Keratinocyte (primary cell): Measurements from ENCODE around the gene HDAC9. TPM values are rescaled to one million over a fixed set of nuclear protein-coding genes. Genes with fewer than 3 reads are reported as not detected.

Experiments
- DNase-seq: peaks from one replicate; pipeline ENCODE4 v3.0.0-alpha.2; 2011; ENCODE audit warnings: low read depth, missing footprints, low spot score
- FAIRE-seq: peaks from 2 replicates; lab custom pipeline; 2011; peaks lifted over from hg19 to GRCh38; lab: Jason Lieb, UNC
- H2AFZ ChIP-seq: 2 replicates; pipeline ENCODE4 v1.6.0; 2012; ENCODE audit warnings: low read length, control low read depth, inconsistent platforms; ENCODE audit not compliant: control insufficient read depth
- H3K27ac ChIP-seq: 2 replicates; pipeline ENCODE4 v1.5.1; 2011; ENCODE audit warnings: low read length; ENCODE audit not compliant: control insufficient read depth, insufficient read depth
- H3K27me3 ChIP-seq: 3 replicates; pipeline ENCODE4 v1.6.0; 2011; ENCODE audit warnings: low read length; ENCODE audit not compliant: control insufficient read depth, insufficient read depth; ENCODE audit errors: extremely low read depth
- H3K36me3 ChIP-seq, 2 experiments: 2 replicates in 1 of 2; 3 replicates in 1 of 2; pipeline ENCODE4 v1.5.1; 2011; ENCODE audit warnings: low read length in 2 of 2, mild to moderate bottlenecking in 1 of 2; ENCODE audit not compliant: control insufficient read depth in 2 of 2, insufficient read depth in 2 of 2; ENCODE audit errors: extremely low read depth in 1 of 2
- H3K4me1 ChIP-seq: 3 replicates; pipeline ENCODE4 v1.5.1; 2011; ENCODE audit warnings: low read length; ENCODE audit not compliant: control insufficient read depth, insufficient read depth; ENCODE audit errors: extremely low read depth
- H3K4me2 ChIP-seq: 3 replicates; pipeline ENCODE4 v1.6.0; 2011; ENCODE audit warnings: low read depth, low read length; ENCODE audit not compliant: control insufficient read depth, insufficient read depth; ENCODE audit errors: extremely low read depth
- H3K4me3 ChIP-seq, 3 experiments: fragments of 200-600 bp in 1 of 3; sonication (generic) in 1 of 3; 2 replicates in 2 of 3; 3 replicates in 1 of 3; pipeline ENCODE4 v1.5.1; 2011 to 2016; ENCODE audit warnings: low read length in 3 of 3, mild to moderate bottlenecking in 3 of 3, control low read depth in 2 of 3, inconsistent platforms in 1 of 3, low read depth in 1 of 3, mixed read lengths in 1 of 3, mixed run types in 1 of 3, moderate library complexity in 1 of 3; ENCODE audit not compliant: control insufficient read depth in 2 of 3, insufficient read depth in 2 of 3; ENCODE audit errors: extremely low read depth in 1 of 3
- H3K79me2 ChIP-seq: 2 replicates; pipeline ENCODE4 v1.6.0; 2012; ENCODE audit warnings: low read length; ENCODE audit not compliant: control insufficient read depth, insufficient read depth
- H3K9ac ChIP-seq: 3 replicates; pipeline ENCODE4 v1.6.0; 2011; ENCODE audit warnings: low read length; ENCODE audit not compliant: control insufficient read depth, insufficient read depth; ENCODE audit errors: extremely low read depth
- H3K9me1 ChIP-seq: 3 replicates; pipeline ENCODE4 v1.6.0; 2011; ENCODE audit warnings: low read length; ENCODE audit not compliant: control insufficient read depth, insufficient read depth; ENCODE audit errors: extremely low read depth
- H3K9me3 ChIP-seq: 2 replicates; pipeline ENCODE4 v1.5.1; 2012; ENCODE audit warnings: low read depth, low read length; ENCODE audit not compliant: control insufficient read depth
- H4K20me1 ChIP-seq: 3 replicates; pipeline ENCODE4 v1.6.0; 2011; ENCODE audit warnings: low read length; ENCODE audit not compliant: control insufficient read depth, insufficient read depth; ENCODE audit errors: extremely low read depth
- CTCF ChIP-seq, 3 experiments: IDR thresholded peaks in 1 of 3; conservative IDR thresholded peaks in 1 of 3; optimal IDR thresholded peaks in 1 of 3; 2 replicates in 2 of 3; 3 replicates in 1 of 3; pipeline versions ENCODE3 to v1.5.1; 2011; ENCODE audit warnings: low read length in 3 of 3, mild to moderate bottlenecking in 3 of 3, moderate library complexity in 2 of 3, control low read depth in 1 of 3, inconsistent platforms in 1 of 3; ENCODE audit not compliant: insufficient read depth in 2 of 3; ENCODE audit errors: extremely low read depth in 1 of 3
- EZH2 ChIP-seq: IDR thresholded peaks from one replicate; pipeline ENCODE4 v1.6.1; 2012; ENCODE audit warnings: inconsistent platforms, mild to moderate bottlenecking, low read length, moderate library complexity
- dilution Hi-C: fragments of 300-500 bp; cut with MboI; formaldehyde crosslinking; loops from one replicate; pipeline ENCODE4 v1.7.0; 2020; ENCODE audit warnings: low sequenced_read_pairs; ENCODE audit not compliant: extremely low pct_ligation_motif_present
- polyA plus RNA-seq, 5 experiments: library from polyadenylated mRNA; depleted of rRNA in 3 of 5; stranded (reverse) in 3 of 5; stranded (forward) in 1 of 5; unstranded in 1 of 5; fragments of >200 nt; gene quantifications; 1 replicate in 1 of 5; 2 replicates in 3 of 5; 3 replicates in 1 of 5; pipeline versions ENCODE4 v1.2.1 to v1.2.3, GENCODE V29; 2011 to 2012; ENCODE audit warnings: missing spikeins in 2 of 5, low read depth in 1 of 5, low replicate concordance in 1 of 5

Gene HDAC9
- polyA plus RNA-seq, 1 donor (not counting 4 experiments of a cell fraction or from before 2014, with no cell fraction given) = 24.6 TPM

- no peak overlapping the region for H2AFZ ChIP-seq
- H3K79me2 ChIP-seq = no peaks in the 10 kb centered on the region
- no peak overlapping the region for H3K4me2 ChIP-seq
- FAIRE-seq = no peak
- no peak overlapping the region for H3K27ac ChIP-seq
- dilution Hi-C loops = no loop called here
- H3K27me3 ChIP-seq = no peaks in the 10 kb centered on the region
- H3K9ac ChIP-seq = no peak overlapping the region
- TF ChIP-seq EZH2 (no peak), CTCF (optimal IDR thresholded peaks at IDR 0.05 in 1 of 3, IDR thresholded peaks at IDR 0.05 in 1 of 3, conservative IDR thresholded peaks at IDR 0.05 in 1 of 3; ENCODE audit: extremely low read depth in 1 of 3, insufficient read depth in 2 of 3, low read length in 3 of 3) (no peak)
- H3K4me3 ChIP-seq = no peak overlapping the region
- no peaks in the 10 kb centered on the region for H3K36me3 ChIP-seq
- no peaks in the 10 kb centered on the region for H3K9me3 ChIP-seq
- H3K4me1 ChIP-seq = no peaks in the 10 kb centered on the region
- DNase-seq = no peak
- no peaks in the 10 kb centered on the region for H4K20me1 ChIP-seq
- H3K9me1 ChIP-seq = no peaks in the 10 kb centered on the region
Observed at GRCh38 chr7:18834577-18834976, 339.0 kb downstream of the HDAC9 start.

- Histone ChIP-seq H3K4me2 (no peak overlapping the region), H2AFZ (no peak overlapping the region), H3K79me2 (no peaks in the 10 kb centered on the region), H3K27me3 (no peaks in the 10 kb centered on the region), H3K4me1 (no peaks in the 10 kb centered on the region), H4K20me1 (no peaks in the 10 kb centered on the region), H3K27ac (no peak overlapping the region), H3K9me3 (no peaks in the 10 kb centered on the region), H3K9ac (no peak overlapping the region), H3K36me3 (no peaks in the 10 kb centered on the region), H3K4me3 (no peak overlapping the region), H3K9me1 (no peaks in the 10 kb centered on the region)
- dilution Hi-C loops = no loop called here
- DNase-seq (no peak), FAIRE-seq (no peak)
- TF ChIP-seq CTCF (optimal IDR thresholded peaks at IDR 0.05 in 1 of 3, IDR thresholded peaks at IDR 0.05 in 1 of 3, conservative IDR thresholded peaks at IDR 0.05 in 1 of 3; ENCODE audit: extremely low read depth in 1 of 3, insufficient read depth in 2 of 3, low read length in 3 of 3) (no peak), EZH2 (no peak)
Observed at GRCh38 chr7:18835001-18835690, 339.6 kb downstream of the HDAC9 start.
